Esophagus squamous epithelium (tissue), 5 donors: ENCODE data around the gene DNTTIP2. TPM values are rescaled to one million over a fixed set of nuclear protein-coding genes. Genes with fewer than 3 reads are reported as not detected.

Experiments used
- DNase-seq: peaks from one replicate; lab custom pipeline; 2025; lab: John Stamatoyannopoulos, UW
- H3K27ac ChIP-seq, 4 donors: fragments of 200-600 bp; sonication (generic); one replicate each; pipeline ENCODE4 v1.5.1; 2016 to 2019; ENCODE audit warnings: mild to moderate bottlenecking in 1 of 4
- H3K27me3 ChIP-seq, 4 donors: fragments of 200-600 bp; sonication (generic); 1 replicate in 3 of 4; 2 replicates in 1 of 4; pipeline versions ENCODE4 v1.5.1 to v1.6.0; 2017 to 2021; ENCODE audit warnings: antibody characterized with exemption in 1 of 4
- H3K36me3 ChIP-seq, 3 donors: fragments of 200-600 bp; sonication (generic); one replicate each; pipeline ENCODE4 v1.5.1; 2016 to 2019
- H3K4me1 ChIP-seq, 3 donors: fragments of 200-600 bp; sonication (generic); one replicate each; pipeline ENCODE4 v1.5.1; 2017 to 2019
- H3K4me3 ChIP-seq, 4 donors: fragments of 200-600 bp; sonication (generic); 1 replicate in 3 of 4; 2 replicates in 1 of 4; pipeline ENCODE4 v1.5.1; 2016 to 2019; ENCODE audit warnings: mild to moderate bottlenecking in 2 of 4, moderate library complexity in 1 of 4
- H3K9me3 ChIP-seq, 3 donors: fragments of 200-600 bp; sonication (generic); one replicate each; pipeline ENCODE4 v1.5.1; 2016 to 2019
- POLR2A ChIP-seq, 4 donors: fragments of 450-650 bp; IDR thresholded peaks; one replicate each; pipeline ENCODE4 v1.6.1; 2017; ENCODE audit warnings: antibody characterized with exemption in 4 of 4, mild to moderate bottlenecking in 4 of 4, moderate library complexity in 3 of 4
- WGBS, 2 donors: methylation state at CpG; one replicate each; pipeline ENCODE4 v1.1.5; 2018; 5-methylcytosine and 5-hydroxymethylcytosine counted together
- intact Hi-C: fragments of 100-400 bp; cut with DNase I; formaldehyde crosslinking; loops from one replicate; pipeline ENCODE4 v1.15.0; 2022
- total RNA-seq, 4 donors: library from RNA; depleted of rRNA; stranded (reverse); fragments of >200 nt; gene quantifications; one replicate each; pipeline ENCODE4 v1.1.0, GENCODE V29; 2016
- TF ChIP-seq, protein P1 (sequence below), 6 experiments: fragments of 450-650 bp in 4 of 6; fragments of 200-600 bp in 2 of 6; sonication (generic) in 2 of 6; IDR thresholded peaks; one replicate each; pipeline ENCODE4 v1.5.1; 2016 to 2019; ENCODE audit warnings: antibody characterized with exemption in 6 of 6, mild to moderate bottlenecking in 4 of 6, moderate library complexity in 4 of 6
- donor health status: DM: yes; HTN: yes; CAD: no.

DNTTIP2 gene
- total RNA-seq, 4 donors from 2014 or later, result 20.8 to 42.2 (median 35.7) TPM

DNA sequence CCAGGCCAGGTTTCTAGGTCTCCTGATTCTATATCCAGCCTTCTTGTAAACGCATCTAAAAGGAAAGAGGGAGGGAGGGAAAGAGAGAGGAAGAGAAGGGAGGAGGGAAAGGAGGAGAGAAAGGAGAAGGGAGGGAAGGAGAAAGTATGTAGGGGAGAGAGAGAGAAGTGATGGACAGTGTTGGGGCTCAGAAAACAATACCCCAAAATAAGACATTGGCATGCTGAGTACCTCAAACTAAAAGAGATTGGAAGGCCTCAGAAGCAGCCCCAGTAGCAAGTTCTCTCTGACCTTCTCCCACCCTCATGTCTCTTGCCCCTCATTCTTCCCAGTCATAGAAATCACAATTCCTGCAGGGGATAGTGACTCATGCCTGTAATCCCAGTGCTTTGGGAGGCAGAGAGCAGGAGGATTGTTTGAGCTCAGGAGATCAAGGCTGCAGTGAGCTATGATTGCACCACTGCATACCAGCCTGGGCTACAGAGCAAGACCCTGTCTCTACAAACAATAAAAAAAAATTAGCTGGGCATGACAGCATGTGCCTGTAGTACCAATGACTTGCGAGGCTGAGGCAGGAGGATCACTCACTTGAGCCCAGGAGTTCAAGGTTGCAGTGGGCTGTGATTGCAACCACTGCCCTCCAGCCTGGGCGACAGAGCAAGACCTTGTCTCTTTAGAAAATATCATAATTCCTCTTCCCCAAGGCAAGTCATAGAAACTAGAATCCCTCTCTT is 51.2 kb downstream of the DNTTIP2 start:
- no peak for DNase-seq
- no peak overlapping the region for H3K27ac ChIP-seq
- H3K4me3 ChIP-seq, result no peak overlapping the region
- no peaks in the 10 kb centered on the region for H3K36me3 ChIP-seq
- peaks cover 0 to 10% (median 3%) of the 10 kb centered on the region in 3 donors for H3K9me3 ChIP-seq
- H3K27me3 ChIP-seq, result no peaks in the 10 kb centered on the region
- intact Hi-C loops, result no loop called here
- TF ChIP-seq POLR2A (IDR thresholded peaks at IDR 0.05), result no peak
- TF ChIP-seq, protein P1, sequence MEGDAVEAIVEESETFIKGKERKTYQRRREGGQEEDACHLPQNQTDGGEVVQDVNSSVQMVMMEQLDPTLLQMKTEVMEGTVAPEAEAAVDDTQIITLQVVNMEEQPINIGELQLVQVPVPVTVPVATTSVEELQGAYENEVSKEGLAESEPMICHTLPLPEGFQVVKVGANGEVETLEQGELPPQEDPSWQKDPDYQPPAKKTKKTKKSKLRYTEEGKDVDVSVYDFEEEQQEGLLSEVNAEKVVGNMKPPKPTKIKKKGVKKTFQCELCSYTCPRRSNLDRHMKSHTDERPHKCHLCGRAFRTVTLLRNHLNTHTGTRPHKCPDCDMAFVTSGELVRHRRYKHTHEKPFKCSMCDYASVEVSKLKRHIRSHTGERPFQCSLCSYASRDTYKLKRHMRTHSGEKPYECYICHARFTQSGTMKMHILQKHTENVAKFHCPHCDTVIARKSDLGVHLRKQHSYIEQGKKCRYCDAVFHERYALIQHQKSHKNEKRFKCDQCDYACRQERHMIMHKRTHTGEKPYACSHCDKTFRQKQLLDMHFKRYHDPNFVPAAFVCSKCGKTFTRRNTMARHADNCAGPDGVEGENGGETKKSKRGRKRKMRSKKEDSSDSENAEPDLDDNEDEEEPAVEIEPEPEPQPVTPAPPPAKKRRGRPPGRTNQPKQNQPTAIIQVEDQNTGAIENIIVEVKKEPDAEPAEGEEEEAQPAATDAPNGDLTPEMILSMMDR (IDR thresholded peaks at IDR 0.05), result no peak
- WGBS, 2 donors, result 69 to 91% methylated on average over 3 of the region's 3 CpGs
- H3K4me1 ChIP-seq, result peaks cover 0 to 13% (median 0%) of the 10 kb centered on the region in 3 donors

DNA sequence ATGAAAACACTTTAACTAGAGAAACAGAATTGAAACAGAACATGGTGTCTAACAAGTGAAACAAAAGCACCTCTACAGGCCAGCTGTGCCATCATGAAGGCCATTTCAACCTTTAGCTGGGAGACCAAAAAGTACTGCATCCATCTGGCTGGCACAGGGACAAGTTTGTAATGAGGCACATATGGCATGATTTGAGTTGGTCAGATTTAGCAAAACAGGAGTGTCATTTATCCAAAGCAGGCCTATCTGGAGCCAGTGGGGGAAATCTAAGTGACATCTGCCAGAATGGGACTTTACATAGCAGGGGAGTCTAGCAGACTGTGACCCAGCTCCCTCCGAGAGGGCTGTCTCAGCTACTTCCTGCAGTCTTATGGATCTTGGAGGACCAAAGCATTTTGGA is 51.9 kb downstream of the DNTTIP2 start:
- intact Hi-C loops, result no loop called here
- H3K27me3 ChIP-seq, result no peaks in the 10 kb centered on the region
- 100% methylated on average over 1 of the region's 1 CpG; no CpG with 5 or more reads in 1 of the 2 donors for WGBS, 2 donors
- peaks cover 0 to 3% (median 0%) of the 10 kb centered on the region in 3 donors for H3K9me3 ChIP-seq
- no peak for DNase-seq
- no peak overlapping the region for H3K27ac ChIP-seq
- H3K4me1 ChIP-seq, result peaks cover 0 to 13% (median 0%) of the 10 kb centered on the region in 3 donors
- no peak overlapping the region for H3K4me3 ChIP-seq
- no peaks in the 10 kb centered on the region for H3K36me3 ChIP-seq
- TF ChIP-seq, protein P1 (IDR thresholded peaks at IDR 0.05), result no peak
- TF ChIP-seq POLR2A (IDR thresholded peaks at IDR 0.05), result no peak

DNA sequence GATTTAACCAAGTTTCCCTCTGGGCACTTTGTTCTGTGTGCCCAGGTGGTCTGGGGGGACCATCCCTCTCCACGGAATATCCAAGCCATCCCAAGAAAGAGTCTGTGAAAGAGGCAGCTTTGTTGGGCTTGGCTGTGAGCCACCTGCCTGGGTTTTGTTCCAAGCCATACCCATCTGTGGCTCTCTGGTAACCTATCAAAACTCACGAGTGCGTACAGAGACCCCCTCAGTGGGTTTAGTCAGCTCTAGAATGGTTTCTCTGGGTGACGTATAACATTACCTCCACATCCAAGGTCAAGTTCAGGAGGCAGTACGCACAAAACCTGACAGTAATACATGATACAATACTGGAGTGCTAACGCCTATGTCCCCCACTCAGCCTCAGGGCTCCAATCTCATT is 54.2 kb downstream of the DNTTIP2 start:
- Histone ChIP-seq H3K4me3 (no peak overlapping the region), H3K9me3 (no peaks in the 10 kb centered on the region), H3K27ac (no peak overlapping the region), H3K4me1 (peaks cover 0 to 13% (median 0%) of the 10 kb centered on the region in 3 donors), H3K27me3 (no peaks in the 10 kb centered on the region), H3K36me3 (no peaks in the 10 kb centered on the region)
- intact Hi-C loops, result no loop called here
- 60 to 70% methylated on average over 1 to 2 of the region's 6 CpGs for WGBS, 2 donors
- DNase-seq, result no peak
- TF ChIP-seq, protein P1 (IDR thresholded peaks at IDR 0.05), result no peak
- TF ChIP-seq POLR2A (IDR thresholded peaks at IDR 0.05), result no peak

DNA sequence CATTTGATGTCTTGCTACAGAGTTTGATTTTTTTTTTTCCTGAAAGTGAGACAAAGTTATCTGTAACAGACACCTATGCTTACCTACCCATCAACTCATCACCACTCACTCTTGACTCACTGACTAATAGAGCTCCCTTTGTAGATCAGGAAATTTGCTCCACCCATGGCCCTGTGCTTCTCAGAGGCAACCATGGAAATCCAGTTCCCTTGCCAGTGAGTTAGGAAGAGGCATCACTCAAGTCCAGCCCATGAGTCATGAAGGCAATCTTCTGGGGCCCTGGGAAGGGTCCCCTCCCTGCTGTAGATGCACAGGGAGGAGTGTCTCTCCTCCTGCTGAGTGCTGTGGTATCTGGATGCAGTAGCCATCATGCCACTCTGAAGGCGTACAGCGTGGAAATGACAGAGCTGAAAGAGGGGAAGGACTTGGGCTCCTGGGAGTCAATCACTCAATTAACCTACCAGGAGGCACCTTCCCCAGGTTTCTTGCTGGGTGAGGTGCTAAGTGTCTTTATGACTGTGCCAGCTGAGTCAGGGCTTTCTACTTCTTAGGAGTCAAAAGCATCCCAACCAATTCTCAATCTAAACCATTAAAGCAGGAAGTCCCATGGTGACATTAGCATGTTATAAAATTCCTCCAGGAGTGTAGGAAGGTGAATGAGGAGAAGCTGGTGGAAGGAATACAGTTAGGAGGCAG is 56.1 kb downstream of the DNTTIP2 start:
- H3K9me3 ChIP-seq, result no peaks in the 10 kb centered on the region
- no CpG with 5 or more reads among the region's 2 CpGs for WGBS, 2 donors
- DNase-seq, result no peak
- intact Hi-C loops, result no loop called here
- no peaks in the 10 kb centered on the region for H3K36me3 ChIP-seq
- H3K27me3 ChIP-seq, result no peaks in the 10 kb centered on the region
- H3K4me3 ChIP-seq, result no peak overlapping the region
- peaks cover 0 to 6% (median 0%) of the 10 kb centered on the region in 3 donors for H3K4me1 ChIP-seq
- no peak overlapping the region for H3K27ac ChIP-seq
- TF ChIP-seq, protein P1 (IDR thresholded peaks at IDR 0.05), result no peak
- TF ChIP-seq POLR2A (IDR thresholded peaks at IDR 0.05), result no peak
